Naive B cell (primary cell): ENCODE data around the gene TAS1R2. TPM values are rescaled to one million over a fixed set of nuclear protein-coding genes. Genes with fewer than 3 reads are reported as not detected.
A peak's percentile ranks its signal among the peaks of the same experiment; 100 is the strongest.
"Not testable (repeated sequence)": the region's sequence is repeated elsewhere in the genome, so short reads cannot be mapped to it uniquely, and the experiment has no call there.

Source experiments
- ATAC-seq, 2 donors: fragments of 150-1000 bp; cut with Tn5 transposase; 2 replicates each; pipeline ENCODE4 v1.10.0; 2021; ENCODE audit warnings: low read depth in 2 of 2, mild to moderate bottlenecking in 2 of 2, moderate library complexity in 2 of 2
- DNase-seq: peaks from one replicate; pipeline ENCODE4 v3.0.0; 2022
- H3K27ac Mint-ChIP-seq, 6 donors: one replicate each; pipeline ENCODE4 v1.8.0; 2020 to 2022; ENCODE audit warnings: mild to moderate bottlenecking in 6 of 6, mixed read lengths in 6 of 6, moderate library complexity in 5 of 6, inconsistent platforms in 2 of 6
- H3K27me3 Mint-ChIP-seq, 3 donors: one replicate each; pipeline ENCODE4 v1.8.0; 2021 to 2022; ENCODE audit warnings: mixed read lengths in 3 of 3, mild to moderate bottlenecking in 1 of 3
- H3K36me3 Mint-ChIP-seq, 2 donors: one replicate each; pipeline ENCODE4 v1.8.0; 2020 to 2022; ENCODE audit warnings: mixed read lengths in 2 of 2, inconsistent platforms in 1 of 2, mild to moderate bottlenecking in 1 of 2
- H3K4me1 Mint-ChIP-seq, 3 donors: one replicate each; pipeline ENCODE4 v1.8.0; 2020 to 2022; ENCODE audit warnings: mixed read lengths in 3 of 3, inconsistent platforms in 1 of 3, mild to moderate bottlenecking in 1 of 3, moderate library complexity in 1 of 3
- H3K4me3 Mint-ChIP-seq, 8 donors: one replicate each; pipeline ENCODE4 v1.8.0; 2020 to 2022; ENCODE audit warnings: mild to moderate bottlenecking in 8 of 8, mixed read lengths in 8 of 8, moderate library complexity in 8 of 8, inconsistent platforms in 2 of 8
- H3K9me3 Mint-ChIP-seq, 7 donors: one replicate each; pipeline ENCODE4 v1.8.0; 2020 to 2022; ENCODE audit warnings: mixed read lengths in 7 of 7, mild to moderate bottlenecking in 5 of 7, inconsistent platforms in 2 of 7, moderate library complexity in 1 of 7
- polyA plus RNA-seq, 6 donors: library from polyadenylated mRNA; unstranded; fragments of 300-500 nt; fragmentation: Illumina TruSeq; gene quantifications; one replicate each; pipeline ENCODE4 v1.2.3, GENCODE V29; 2021; ENCODE audit warnings: low read depth in 6 of 6

Gene TAS1R2
- polyA plus RNA-seq, 6 donors from 2014 or later: not detected

DNA sequence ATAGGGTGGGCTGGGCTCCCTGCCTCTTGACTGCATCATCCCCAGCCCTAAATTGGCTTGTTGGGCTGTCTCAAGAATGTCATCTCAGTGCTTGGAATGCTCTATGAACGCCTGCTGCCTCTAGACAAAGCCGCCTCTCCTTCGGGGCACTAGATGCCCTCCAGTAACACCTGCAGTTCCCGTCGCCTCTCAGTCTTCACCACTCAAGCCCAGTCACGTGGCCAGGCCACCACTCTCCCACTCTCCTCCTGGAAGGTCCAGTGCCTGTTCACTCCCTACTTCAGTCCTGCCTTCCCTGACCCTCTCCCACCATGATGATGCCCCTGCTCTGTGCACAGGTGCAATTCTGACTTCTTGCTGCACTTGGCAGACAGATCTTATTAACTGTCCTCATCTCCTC is 7.0 kb downstream of the TAS1R2 start:
- Mint-ChIP-seq H3K27me3 (peaks cover 0 to 13% (median 13%) of the 10 kb centered on the region in 3 donors), H3K4me1 (no peaks in the 10 kb centered on the region), H3K36me3 (peaks cover 0 to 9% of the 10 kb centered on the region in 2 donors), H3K9me3 (peaks cover 0 to 6% (median 3%) of the 10 kb centered on the region in 7 donors), H3K27ac (no peak overlapping the region), H3K4me3 (no peak overlapping the region)
- DNase-seq (no peak), ATAC-seq (no peak)

- no peaks in the 10 kb centered on the region for H3K4me1 Mint-ChIP-seq
- no peak overlapping the region for H3K27ac Mint-ChIP-seq
- H3K9me3 Mint-ChIP-seq: peaks cover 0 to 24% (median 3%) of the 10 kb centered on the region in 7 donors
- no peak overlapping the region for H3K4me3 Mint-ChIP-seq
- ATAC-seq: no peak
- H3K27me3 Mint-ChIP-seq: peaks cover 6 to 10% (median 8%) of the 10 kb centered on the region in 3 donors
- no peak for DNase-seq
- no peaks in the 10 kb centered on the region for H3K36me3 Mint-ChIP-seq
Measured at GRCh38 chr1:18849261-18849711, 10.2 kb downstream of the TAS1R2 start.

GRCh38 chr1:18847723-18848122 is 11.7 kb downstream of the TAS1R2 start:
- H3K4me1 Mint-ChIP-seq, ATAC-seq, H3K27ac Mint-ChIP-seq, DNase-seq, H3K36me3 Mint-ChIP-seq, H3K4me3 Mint-ChIP-seq: not testable (repeated sequence)
- Mint-ChIP-seq H3K9me3 (peaks cover 0 to 30% (median 8%) of the 10 kb centered on the region in 7 donors), H3K27me3 (peaks cover 11 to 15% (median 14%) of the 10 kb centered on the region in 3 donors)

DNA sequence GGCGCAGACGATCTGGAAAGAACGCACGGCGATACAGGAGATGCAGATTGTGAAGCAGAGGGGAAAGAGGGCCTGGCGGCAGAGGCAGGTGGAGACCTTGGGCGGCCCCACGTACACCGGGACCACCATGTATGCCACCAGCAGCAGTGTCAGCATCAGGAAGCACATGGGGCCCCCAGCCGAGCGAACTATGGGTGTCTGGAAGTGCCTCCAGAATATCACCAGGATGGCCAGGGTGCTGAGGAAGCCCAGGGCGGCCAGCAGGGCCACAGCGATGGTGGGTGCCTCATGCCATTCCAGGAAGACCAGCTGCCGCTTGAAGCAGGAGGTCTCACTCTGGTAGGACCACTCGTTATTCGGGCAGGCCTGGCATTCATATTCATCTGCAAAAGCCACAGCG is 19.3 kb downstream of the TAS1R2 start:
- Mint-ChIP-seq H3K4me3 (no peak overlapping the region), H3K36me3 (peaks cover 0 to 7% of the 10 kb centered on the region in 2 donors), H3K27me3 (peaks cover 18 to 41% (median 30%) of the 10 kb centered on the region in 3 donors), H3K9me3 (peaks cover 3 to 30% (median 9%) of the 10 kb centered on the region in 7 donors), H3K27ac (no peak overlapping the region), H3K4me1 (no peaks in the 10 kb centered on the region)
- DNase-seq: no peak
- ATAC-seq: no peak

DNA sequence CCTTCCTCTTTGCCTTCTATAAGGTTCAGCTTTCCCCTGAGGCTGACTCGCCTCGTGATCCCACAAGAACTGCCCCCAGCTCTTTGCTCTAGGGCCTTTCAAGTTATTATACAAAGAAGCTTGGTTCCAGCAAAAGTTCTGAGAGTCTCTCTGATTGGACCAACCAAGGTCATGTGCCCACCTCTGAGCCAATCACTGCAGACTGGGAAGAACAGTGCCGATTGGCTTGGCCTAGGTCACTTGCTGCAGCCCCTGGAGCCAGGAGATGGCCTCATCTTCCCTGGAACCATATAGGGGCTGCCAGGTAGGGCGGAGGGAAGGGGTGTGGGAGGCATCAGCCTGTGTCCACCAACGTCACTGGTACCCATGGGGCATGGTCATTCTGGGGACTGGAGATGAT is 22.8 kb downstream of the TAS1R2 start:
- peaks cover 0 to 6% (median 0%) of the 10 kb centered on the region in 7 donors for H3K9me3 Mint-ChIP-seq
- no peaks in the 10 kb centered on the region for H3K36me3 Mint-ChIP-seq
- no peaks in the 10 kb centered on the region for H3K4me1 Mint-ChIP-seq
- DNase-seq (no peak), ATAC-seq (no peak)
- peaks cover 16 to 29% (median 26%) of the 10 kb centered on the region in 3 donors for H3K27me3 Mint-ChIP-seq
- H3K4me3 Mint-ChIP-seq: no peak overlapping the region
- H3K27ac Mint-ChIP-seq: no peak overlapping the region

DNA sequence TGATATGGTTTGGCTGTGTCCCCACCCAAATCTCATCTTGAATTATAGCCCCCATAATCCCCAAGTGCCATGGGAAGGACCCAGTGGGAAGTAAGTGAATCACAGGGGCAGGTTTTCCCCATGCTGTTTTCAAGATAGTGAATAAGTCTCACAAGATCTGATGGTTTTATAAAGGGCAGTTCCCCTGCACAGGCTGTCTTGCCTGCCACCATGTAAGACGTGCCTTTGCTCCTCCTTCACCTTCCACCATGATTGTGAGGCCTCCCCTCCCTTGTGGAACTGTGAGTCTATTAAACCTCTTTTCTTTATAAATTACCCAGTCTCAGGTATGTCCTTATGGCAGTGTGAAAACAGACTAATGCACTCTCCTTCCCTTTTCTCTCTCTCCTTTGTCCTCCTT is 27.1 kb downstream of the TAS1R2 start:
- not testable (repeated sequence) for H3K4me3 Mint-ChIP-seq

DNA sequence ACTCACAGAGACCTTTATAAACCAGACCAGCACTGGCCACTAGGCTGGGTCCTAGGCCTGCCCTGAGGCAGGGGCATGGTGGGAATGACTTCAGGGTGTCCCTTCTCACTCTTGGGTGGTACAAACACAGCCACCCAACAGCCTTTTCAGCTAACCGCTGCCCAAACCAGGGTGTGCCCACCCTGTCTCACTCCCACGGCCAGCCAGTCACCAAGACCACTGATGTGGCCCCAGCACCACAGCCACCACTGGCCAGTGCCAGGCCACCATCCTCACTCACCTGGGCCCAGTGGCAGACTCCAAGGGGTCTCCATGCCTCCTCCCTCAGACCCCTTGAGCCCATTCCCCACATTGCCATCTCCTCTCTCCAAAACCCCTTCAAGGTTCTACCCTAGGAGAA is 27.8 kb downstream of the TAS1R2 start:
- H3K27me3 Mint-ChIP-seq: peaks cover 21 to 28% (median 24%) of the 10 kb centered on the region in 3 donors
- no peak for DNase-seq
- peaks cover 0 to 24% (median 7%) of the 10 kb centered on the region in 7 donors for H3K9me3 Mint-ChIP-seq
- H3K4me3 Mint-ChIP-seq: no peak overlapping the region
- ATAC-seq: no peak
- H3K4me1 Mint-ChIP-seq: no peaks in the 10 kb centered on the region
- H3K27ac Mint-ChIP-seq: no peak overlapping the region
- H3K36me3 Mint-ChIP-seq: no peaks in the 10 kb centered on the region

More for the DNA sequence above, 27.1 kb downstream of the TAS1R2 start:
- not testable (repeated sequence) for H3K4me1 Mint-ChIP-seq, H3K27ac Mint-ChIP-seq, ATAC-seq, DNase-seq, H3K36me3 Mint-ChIP-seq
- Mint-ChIP-seq H3K27me3 (peaks cover 19 to 26% (median 24%) of the 10 kb centered on the region in 3 donors), H3K9me3 (peaks cover 0 to 19% (median 7%) of the 10 kb centered on the region in 7 donors)

- H3K9me3 Mint-ChIP-seq: peaks cover 4 to 29% (median 10%) of the 10 kb centered on the region in 7 donors
- ATAC-seq: no peak
- H3K27ac Mint-ChIP-seq: no peak overlapping the region
- H3K36me3 Mint-ChIP-seq: no peaks in the 10 kb centered on the region
- no peaks in the 10 kb centered on the region for H3K4me1 Mint-ChIP-seq
- no peak for DNase-seq
- H3K27me3 Mint-ChIP-seq: peaks cover 18 to 30% (median 27%) of the 10 kb centered on the region in 3 donors
- no peak overlapping the region for H3K4me3 Mint-ChIP-seq
Measured at GRCh38 chr1:18830596-18830995, 28.9 kb downstream of the TAS1R2 start.

DNA sequence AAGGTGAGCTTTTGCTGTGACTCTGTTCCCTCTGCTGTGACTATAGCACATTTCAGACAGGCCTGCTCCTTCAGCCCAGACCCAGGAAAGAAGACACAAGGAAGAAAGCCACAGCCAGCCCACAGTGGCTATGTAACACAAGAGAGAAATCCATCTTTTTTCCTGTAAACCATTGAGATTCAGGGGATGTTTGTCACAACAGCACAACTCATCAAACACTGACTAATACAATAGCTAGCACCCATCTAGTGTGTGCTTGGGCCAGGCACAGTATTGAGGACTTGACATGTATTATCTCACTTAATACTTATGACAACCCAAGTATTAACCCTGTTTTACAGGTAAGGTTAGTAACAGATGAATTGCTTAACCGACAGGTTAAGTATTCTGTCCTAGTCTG is 29.8 kb downstream of the TAS1R2 start:
- H3K36me3 Mint-ChIP-seq: no peaks in the 10 kb centered on the region
- H3K27ac Mint-ChIP-seq: no peak overlapping the region
- no peak overlapping the region for H3K4me3 Mint-ChIP-seq
- H3K9me3 Mint-ChIP-seq: peaks cover 6 to 30% (median 10%) of the 10 kb centered on the region in 7 donors
- ATAC-seq: no peak
- DNase-seq: no peak
- H3K27me3 Mint-ChIP-seq: peaks cover 17 to 31% (median 24%) of the 10 kb centered on the region in 3 donors
- H3K4me1 Mint-ChIP-seq: no peaks in the 10 kb centered on the region

DNA sequence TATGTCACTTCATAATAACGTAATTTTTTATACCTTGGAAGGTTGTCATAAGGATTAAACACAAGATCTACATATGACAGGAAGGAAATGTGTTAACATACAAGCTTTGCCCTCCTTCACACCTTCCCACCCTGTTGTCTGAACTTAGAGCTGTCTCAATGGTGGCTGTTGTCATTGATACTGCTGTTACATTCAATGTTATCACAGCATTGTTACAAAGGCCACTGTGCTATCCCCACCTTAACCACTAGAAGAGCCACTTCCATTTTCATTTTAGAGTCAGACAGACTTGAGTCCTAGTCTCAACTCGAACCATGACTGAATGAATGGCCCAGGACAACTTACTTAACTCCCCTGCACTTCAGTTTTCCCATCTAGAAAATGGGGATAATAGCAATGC is 31.2 kb downstream of the TAS1R2 start:
- DNase-seq (no peak), ATAC-seq (no peak)
- H3K27ac Mint-ChIP-seq: no peak overlapping the region
- H3K27me3 Mint-ChIP-seq: peaks cover 25 to 38% (median 33%) of the 10 kb centered on the region in 3 donors
- H3K4me3 Mint-ChIP-seq: no peak overlapping the region
- H3K4me1 Mint-ChIP-seq: no peaks in the 10 kb centered on the region
- peaks cover 7 to 30% (median 12%) of the 10 kb centered on the region in 7 donors for H3K9me3 Mint-ChIP-seq
- H3K36me3 Mint-ChIP-seq: no peaks in the 10 kb centered on the region

DNA sequence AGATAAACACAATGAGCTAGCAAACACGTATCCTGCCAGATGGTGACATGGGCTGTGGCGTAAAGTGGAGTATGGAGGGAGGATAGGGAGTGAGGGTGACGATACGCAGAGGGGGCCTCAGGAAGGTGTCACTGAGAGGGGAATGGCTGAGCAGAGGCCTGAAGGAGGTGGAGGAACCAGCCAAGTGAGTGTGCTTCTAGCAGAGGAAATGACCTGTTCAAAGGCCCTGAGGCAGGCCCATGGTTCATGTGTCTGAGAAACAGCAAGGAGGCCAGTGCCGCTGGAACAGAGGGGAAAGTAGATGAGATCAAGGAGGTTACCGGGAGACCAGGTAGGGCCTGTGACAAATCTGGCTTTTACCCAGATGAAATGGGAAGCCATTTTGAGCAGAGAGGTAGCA is 36.0 kb downstream of the TAS1R2 start:
- Mint-ChIP-seq H3K4me3 (no peak overlapping the region), H3K4me1 (peaks cover 0 to 5% (median 0%) of the 10 kb centered on the region in 3 donors), H3K36me3 (no peaks in the 10 kb centered on the region), H3K27me3 (peaks cover 41 to 69% (median 65%) of the 10 kb centered on the region in 3 donors), H3K9me3 (peaks cover 7 to 20% (median 10%) of the 10 kb centered on the region in 7 donors), H3K27ac (no peak overlapping the region)
- ATAC-seq: no peak
- DNase-seq: no peak

GRCh38 chr1:18820791-18821641 is 38.4 kb downstream of the TAS1R2 start:
- DNase-seq: no peak
- peaks cover 4 to 13% (median 5%) of the 10 kb centered on the region in 7 donors for H3K9me3 Mint-ChIP-seq
- no peak for ATAC-seq
- no peaks in the 10 kb centered on the region for H3K36me3 Mint-ChIP-seq
- no peak overlapping the region for H3K27ac Mint-ChIP-seq
- H3K4me3 Mint-ChIP-seq: no peak overlapping the region
- H3K4me1 Mint-ChIP-seq: peaks cover 0 to 5% (median 0%) of the 10 kb centered on the region in 3 donors
- H3K27me3 Mint-ChIP-seq: peaks cover 48 to 76% (median 69%) of the 10 kb centered on the region in 3 donors

GRCh38 chr1:18819986-18820790 is 39.3 kb downstream of the TAS1R2 start:
- ATAC-seq (no peak), DNase-seq (no peak)
- H3K36me3 Mint-ChIP-seq: no peaks in the 10 kb centered on the region
- H3K4me3 Mint-ChIP-seq: peak overlapping the region in 1 of 8 donors; percentile 25
- H3K4me1 Mint-ChIP-seq: peaks cover 0 to 5% (median 0%) of the 10 kb centered on the region in 3 donors
- peaks cover 0 to 8% (median 2%) of the 10 kb centered on the region in 7 donors for H3K9me3 Mint-ChIP-seq
- H3K27ac Mint-ChIP-seq: no peak overlapping the region
- H3K27me3 Mint-ChIP-seq: peaks cover 49 to 74% (median 67%) of the 10 kb centered on the region in 3 donors
